Parietal lobe (tissue), 2 donors: ENCODE measurements around the gene PCGF2. TPM values are rescaled to one million over a fixed set of nuclear protein-coding genes. Genes with fewer than 3 reads are reported as not detected.

Experiments
- small RNA-seq: library from RNA; depleted of rRNA; stranded (forward); fragments of <200 nt; gene quantifications from one replicate; pipeline ENCODE3, GENCODE V24; 2014; ENCODE audit warnings: low replicate concordance
- total RNA-seq: library from RNA; depleted of rRNA; stranded (reverse); fragments of >200 nt; gene quantifications from one replicate; pipeline ENCODE4 v1.2.3, GENCODE V29; 2014

Gene PCGF2
- 15.7 TPM for total RNA-seq

GRCh38 chr17:38748149-38748891 is at the start of gene PCGF2:
Gene PCGF2 (minus strand): TSS chr17:38748336. CDS start chr17:38740402, 7,934 bp downstream.

GRCh38 chr17:38752308-38753070 is 4.4 kb upstream of the PCGF2 start, which contains the start of gene PSMB3:
Gene PSMB3 (plus strand): TSS chr17:38752741. CDS start chr17:38752827, 86 bp downstream.

DNA sequence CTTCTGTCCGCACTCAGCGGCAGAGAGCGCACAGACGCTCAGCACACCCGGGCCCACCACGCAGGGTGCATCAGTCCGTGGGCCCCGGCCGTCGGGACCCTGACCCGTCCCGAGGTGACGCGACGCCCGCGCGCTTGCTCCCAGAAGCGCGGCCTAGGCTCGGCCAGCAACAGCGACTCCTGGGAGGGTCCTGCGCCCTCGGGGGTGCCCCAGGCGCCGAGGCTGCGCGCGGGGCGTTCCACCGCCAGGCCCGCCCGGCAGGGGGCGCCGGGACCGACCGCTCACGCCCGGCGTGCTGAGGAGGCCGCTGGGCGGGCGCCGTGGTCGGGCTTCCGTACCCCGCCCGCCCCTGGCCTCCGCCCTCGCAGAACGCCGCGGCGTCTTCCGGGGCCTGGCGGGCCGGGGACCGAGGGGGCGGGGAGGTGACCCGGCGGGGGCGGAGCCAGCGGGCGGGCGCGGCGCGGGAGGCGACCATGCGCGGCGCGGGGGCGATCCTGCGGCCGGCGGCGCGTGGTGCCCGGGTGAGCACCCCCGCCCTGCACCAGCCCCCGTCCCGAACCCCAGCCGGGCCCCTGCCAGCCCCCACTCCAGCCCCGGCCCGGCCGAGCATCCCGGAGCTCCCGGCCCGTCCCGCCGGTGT is 18.1 kb downstream of the PCGF2 start, which contains the start of gene CISD3:
CISD3 (plus strand) TSS at position 456 of the 640 bp plus-strand sequence; CDS start at position 474, 18 bp downstream.

DNA sequence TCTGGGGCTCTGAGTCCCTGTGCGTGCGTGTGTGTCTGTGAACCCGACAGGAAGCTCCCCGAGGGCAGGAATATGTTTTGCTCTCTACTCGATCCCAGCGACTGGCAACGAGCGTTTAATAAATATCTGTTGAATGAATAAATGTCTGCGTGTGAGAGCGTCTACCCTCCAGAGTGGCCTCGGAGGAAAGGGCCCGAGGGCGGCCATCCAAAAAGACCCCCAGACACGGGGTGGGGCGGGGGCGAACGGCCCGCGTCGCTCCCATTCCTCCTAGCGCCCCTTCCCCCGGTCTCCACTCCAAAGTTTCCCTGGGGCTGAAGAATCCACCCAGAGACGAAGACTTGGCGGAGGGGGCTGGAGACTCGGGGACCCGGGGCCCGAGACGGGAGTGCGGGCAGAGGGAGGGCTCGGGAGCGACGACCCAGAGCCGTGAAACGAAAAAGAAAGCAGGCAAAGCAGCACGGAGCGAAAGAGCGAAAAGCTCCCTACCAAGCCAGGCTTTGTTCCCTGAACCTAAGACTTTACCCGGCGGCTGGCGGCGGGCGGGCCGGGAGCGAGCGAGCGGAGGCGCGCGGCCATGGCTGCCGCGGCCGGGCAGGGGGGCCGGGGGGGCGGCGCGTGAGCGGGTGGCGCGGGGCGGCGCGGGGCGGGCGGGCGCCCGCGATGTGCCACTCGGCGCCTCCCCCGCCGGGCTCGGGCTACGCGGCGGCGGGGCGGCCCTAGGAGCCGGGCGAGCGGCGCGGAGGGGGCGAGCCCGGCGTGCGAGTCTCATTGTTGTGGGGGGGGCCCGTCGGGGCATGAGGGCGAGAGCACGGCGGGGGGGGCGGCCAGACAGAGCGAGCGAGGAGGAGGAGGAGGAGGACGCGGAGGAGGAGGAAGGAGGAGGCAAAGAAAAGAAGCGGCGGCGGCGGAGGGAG is 43.3 kb downstream of the PCGF2 start, which contains the start of gene MLLT6:
MLLT6 (plus strand) TSS at position 668 of the 917 bp plus-strand sequence. CDS start 360 bp downstream, outside the sequence.

Small RNAs within 50 kb of the gene (small RNA-seq; reads per million reads assigned to genes)
- gene MIR4726 (not detected), gene MIR4734 (not detected), gene RNA5SP440 (0.46 reads per million, percentile 40 among the genes with 10 or more reads in this experiment), gene RNU6-866P (not detected)

Other genes with a start within 250 kb of the PCGF2 start
- gene SRCIN1, start 142.4 kb downstream of the PCGF2 start, total RNA-seq, result 42.3 TPM
- 0.94 TPM for gene EPOP, start 73.4 kb downstream of the PCGF2 start, total RNA-seq
- 52.6 TPM for gene MLLT6, start 43.1 kb downstream of the PCGF2 start, total RNA-seq
- 1.9 TPM for gene CISD3, start 18.0 kb downstream of the PCGF2 start, total RNA-seq
- gene PSMB3, start 4.4 kb upstream of the PCGF2 start, total RNA-seq, result 104 TPM
- gene PIP4K2B, start 51.2 kb upstream of the PCGF2 start, total RNA-seq, result 182 TPM
- 8.1 TPM for gene CWC25, start 77.0 kb upstream of the PCGF2 start, total RNA-seq
- gene RPL23, start 105.4 kb upstream of the PCGF2 start, total RNA-seq, result 917 TPM
- 77.9 TPM for gene LASP1, start 121.7 kb upstream of the PCGF2 start, total RNA-seq
- not detected for gene FBXO47, start 219.1 kb upstream of the PCGF2 start, total RNA-seq